Skin epidermis (tissue), 12 donors: ENCODE data around the gene GNAQ.
A peak's percentile ranks its signal among the peaks of the same experiment; 100 is the strongest.

Experiments
- H3K27ac ChIP-seq, 21 experiments: fragments of 200-600 bp; sonication (generic) in 11 of 21; one replicate each; pipeline ENCODE4 v1.5.0; 2020; ENCODE audit warnings: mild to moderate bottlenecking in 3 of 21, inconsistent platforms in 2 of 21, moderate library complexity in 2 of 21
- H3K4me3 ChIP-seq, 7 experiments: fragments of 200-600 bp; sonication (generic) in 2 of 7; one replicate each; pipeline ENCODE4 v1.5.0; 2020; ENCODE audit warnings: inconsistent platforms in 2 of 7, mild to moderate bottlenecking in 2 of 7, moderate library complexity in 1 of 7

GNAQ gene

GRCh38 chr9:78032730-78033457 lies 1.3 kb upstream of the GNAQ start:
- peak overlapping the region; percentile 62 to 80 (median 66) for H3K4me3 ChIP-seq

GRCh38 chr9:78031893-78032729 lies 500 bp upstream of the GNAQ start:
- Histone ChIP-seq H3K27ac (peak overlapping the region; percentile 75 to 97 (median 91)), H3K4me3 (peak overlapping the region; percentile 62 to 80 (median 66))

More at GRCh38 chr9:78032730-78033457, 1.3 kb upstream of the GNAQ start:
- H3K27ac ChIP-seq: peak overlapping the region in 20 of 21 experiments; percentile 75 to 97 (median 91)

GRCh38 chr9:78030553-78031443 lies 813 bp downstream of the GNAQ start:
- peak overlapping the region; percentile 62 to 80 (median 66) for H3K4me3 ChIP-seq
- H3K27ac ChIP-seq: peak overlapping the region; percentile 52 to 97 (median 91)

GRCh38 chr9:78030296-78030552 lies 1.4 kb downstream of the GNAQ start:
- Histone ChIP-seq H3K4me3 (peak overlapping the region; percentile 62 to 80 (median 66)), H3K27ac (peak overlapping the region in 20 of 21 experiments; percentile 81 to 97 (median 91))

DNA sequence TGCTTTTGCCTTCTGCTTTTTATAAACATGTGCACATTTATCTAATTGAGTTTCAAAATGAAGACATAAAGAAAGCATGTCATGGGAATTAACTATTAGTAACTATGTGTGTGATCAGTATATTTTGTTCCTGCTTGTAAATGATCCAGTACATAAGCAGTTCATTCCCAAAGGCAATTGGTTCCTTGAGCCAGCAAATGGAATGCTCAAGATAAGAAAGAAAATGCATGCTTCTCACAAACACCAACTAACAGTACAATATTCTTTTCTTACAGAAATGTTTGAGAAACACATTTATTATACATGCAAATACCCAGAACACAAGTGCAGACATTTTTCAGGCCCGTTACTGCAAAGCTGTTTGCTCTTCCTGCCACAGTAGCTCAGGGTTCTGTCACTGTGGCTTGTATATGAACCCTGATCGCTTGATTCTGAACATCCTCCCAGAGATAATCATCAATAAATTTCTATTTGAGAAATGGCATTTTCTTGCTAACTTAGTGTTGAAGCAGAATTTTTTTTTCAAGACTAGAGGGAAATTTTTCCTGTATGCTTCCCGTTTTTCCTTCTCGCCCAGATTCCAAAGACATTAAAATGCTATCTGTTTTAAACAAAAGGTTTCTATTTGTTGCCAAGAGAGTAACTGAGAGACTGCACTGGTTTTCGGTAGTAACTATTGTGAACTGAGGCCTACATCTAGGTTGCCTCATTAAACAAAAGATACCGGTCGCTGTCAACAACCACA lies 1.9 kb downstream of the GNAQ start:
- peak overlapping the region; percentile 62 to 80 (median 66) for H3K4me3 ChIP-seq
- peak overlapping the region in 19 of 21 experiments; percentile 81 to 97 (median 91) for H3K27ac ChIP-seq

- Histone ChIP-seq H3K4me3 (peak overlapping the region in 5 of 7 experiments; percentile 62 to 69 (median 66)), H3K27ac (peak overlapping the region in 17 of 21 experiments; percentile 7 to 97 (median 69))
Measured at GRCh38 chr9:78028926-78029325, 2.7 kb downstream of the GNAQ start.

- Histone ChIP-seq H3K27ac (peak overlapping the region in 1 of 21 experiments; percentile 15), H3K4me3 (no peak overlapping the region)
Measured at GRCh38 chr9:78026947-78027346, 4.7 kb downstream of the GNAQ start.

GRCh38 chr9:78026416-78026815 lies 5.2 kb downstream of the GNAQ start:
- no peak overlapping the region for H3K4me3 ChIP-seq
- H3K27ac ChIP-seq: peak overlapping the region in 1 of 21 experiments; percentile 15

GRCh38 chr9:78025186-78025585 lies 6.4 kb downstream of the GNAQ start:
- peak overlapping the region in 3 of 21 experiments; percentile 12 to 31 (median 16) for H3K27ac ChIP-seq
- no peak overlapping the region for H3K4me3 ChIP-seq

GRCh38 chr9:78023003-78023741 lies 8.4 kb downstream of the GNAQ start:
- H3K4me3 ChIP-seq: no peak overlapping the region

GRCh38 chr9:78021697-78022096 lies 9.9 kb downstream of the GNAQ start:
- Histone ChIP-seq H3K27ac (peak overlapping the region in 9 of 21 experiments; percentile 1 to 59 (median 29)), H3K4me3 (no peak overlapping the region)

More at GRCh38 chr9:78023003-78023741, 8.4 kb downstream of the GNAQ start:
- peak overlapping the region in 6 of 21 experiments; percentile 4 to 59 (median 32) for H3K27ac ChIP-seq

DNA sequence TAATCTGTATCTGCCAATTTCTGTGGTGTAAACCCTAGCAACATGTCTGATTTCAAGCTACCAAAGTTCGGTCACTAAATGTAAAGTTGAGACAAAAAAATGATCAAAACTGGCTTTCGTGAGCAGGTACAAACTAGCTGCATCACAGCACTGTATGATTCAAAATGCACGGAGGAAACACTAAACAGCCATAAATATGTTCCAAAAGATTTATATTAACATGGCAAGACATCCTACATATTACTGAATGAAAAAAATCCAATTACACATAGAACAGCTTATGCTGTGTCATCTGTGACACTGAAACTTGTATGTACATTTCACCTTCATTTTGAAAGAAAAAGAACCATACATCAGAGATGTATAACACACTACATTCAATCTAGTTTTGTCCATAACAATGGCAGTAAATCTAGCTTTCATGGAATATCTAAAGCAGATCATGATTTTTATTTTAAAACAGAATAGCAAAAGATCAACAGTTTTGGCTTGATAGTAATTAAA lies 14.4 kb downstream of the GNAQ start:
- Histone ChIP-seq H3K4me3 (no peak overlapping the region), H3K27ac (peak overlapping the region in 1 of 21 experiments; percentile 9)

DNA sequence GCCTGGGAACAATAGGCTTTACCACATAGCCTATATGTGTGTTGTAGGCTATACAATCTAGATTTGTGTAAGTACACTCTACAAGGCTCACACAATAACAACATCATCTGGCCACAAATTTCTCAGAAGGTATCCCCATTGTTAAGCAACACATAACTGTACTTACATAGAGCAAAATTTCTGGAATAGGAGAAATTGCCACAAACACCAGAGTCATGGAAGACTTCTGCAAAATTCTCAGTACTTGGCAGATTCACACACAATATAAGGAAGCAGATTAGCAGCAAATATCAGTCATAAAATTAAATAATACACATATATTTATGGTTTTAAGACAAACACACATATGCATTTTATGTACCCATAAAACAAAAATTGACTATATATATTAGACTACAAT lies 16.4 kb downstream of the GNAQ start:
- no peak overlapping the region for H3K4me3 ChIP-seq
- no peak overlapping the region for H3K27ac ChIP-seq

GRCh38 chr9:78014776-78015175 lies 16.8 kb downstream of the GNAQ start:
- no peak overlapping the region for H3K27ac ChIP-seq
- H3K4me3 ChIP-seq: no peak overlapping the region

- H3K4me3 ChIP-seq: no peak overlapping the region
- H3K27ac ChIP-seq: no peak overlapping the region
Measured at GRCh38 chr9:78013934-78014333, 17.7 kb downstream of the GNAQ start.

DNA sequence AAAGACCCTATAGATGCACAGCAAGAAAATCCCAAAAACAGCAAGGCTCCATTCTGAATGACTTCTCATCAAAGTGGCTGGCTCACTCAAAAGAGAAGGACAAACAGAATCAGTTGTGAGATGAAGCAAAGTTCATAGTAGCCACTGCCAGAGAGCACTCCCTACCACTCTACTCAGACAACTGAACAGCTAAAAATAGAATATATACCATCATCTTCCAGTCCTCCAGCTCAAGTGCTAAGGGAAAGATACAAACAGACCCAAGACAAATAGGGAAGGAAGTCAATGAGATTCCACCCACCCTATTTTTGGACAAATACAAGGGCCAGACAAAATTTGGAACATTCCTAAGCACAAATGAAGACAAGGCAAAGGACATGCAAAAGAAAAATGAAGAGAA lies 20.6 kb downstream of the GNAQ start:
- Histone ChIP-seq H3K27ac (peak overlapping the region in 4 of 21 experiments; percentile 58 to 72 (median 64)), H3K4me3 (no peak overlapping the region)

DNA sequence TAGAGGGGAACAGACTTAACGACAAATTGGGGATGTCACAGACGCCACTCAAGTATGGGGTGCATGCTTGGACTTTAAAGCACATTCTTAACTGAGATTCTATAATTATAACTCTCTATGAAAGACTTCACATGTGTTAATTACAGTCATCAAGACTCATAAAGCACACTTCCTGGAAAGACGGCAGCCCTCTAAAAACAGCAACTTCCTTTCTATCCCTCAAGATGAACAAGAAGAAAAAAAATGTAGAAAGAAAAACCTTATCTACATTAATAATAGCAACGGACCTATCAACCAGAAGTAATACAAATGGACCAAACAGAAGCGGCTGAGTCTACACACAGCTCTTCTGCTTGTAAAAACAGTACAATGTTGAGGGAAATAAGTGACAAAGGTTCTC lies 21.2 kb downstream of the GNAQ start:
- Histone ChIP-seq H3K4me3 (no peak overlapping the region), H3K27ac (peak overlapping the region in 5 of 21 experiments; percentile 17 to 72 (median 62))

GRCh38 chr9:78009186-78009585 lies 22.4 kb downstream of the GNAQ start:
- H3K27ac ChIP-seq: no peak overlapping the region
- no peak overlapping the region for H3K4me3 ChIP-seq
